RWPE1 (cell line): Measurements from ENCODE around the gene ABHD13.

Experiments
- CTCF ChIA-PET: fragments of 350-600 bp; sonication (Branson Sonifier 250); formaldehyde crosslinking; extraction: SDS; loops from one replicate; lab custom pipeline; 2021; lab: Yijun Ruan, JAX
- POLR2A ChIA-PET: fragments of 400-600 bp; formaldehyde crosslinking; extraction: SDS; loops from one replicate; lab custom pipeline; 2020; ENCODE audit warnings: antibody characterized with exemption; ENCODE audit not compliant: low non-redundant PET; lab: Yijun Ruan, JAX
- DNase-seq: peaks from one replicate; pipeline ENCODE4 v3.0.0; 2012; ENCODE audit warnings: low spot score
- H3K27ac ChIP-seq: fragments of 450-650 bp; 2 replicates; pipeline ENCODE4 v1.5.1; 2017
- TF ChIP-seq, protein P1 (sequence below): fragments of 450-650 bp; conservative IDR thresholded peaks from 2 replicates; pipeline ENCODE4 v1.5.1; 2017; ENCODE audit warnings: low read depth, mild to moderate bottlenecking

Gene ABHD13

DNA sequence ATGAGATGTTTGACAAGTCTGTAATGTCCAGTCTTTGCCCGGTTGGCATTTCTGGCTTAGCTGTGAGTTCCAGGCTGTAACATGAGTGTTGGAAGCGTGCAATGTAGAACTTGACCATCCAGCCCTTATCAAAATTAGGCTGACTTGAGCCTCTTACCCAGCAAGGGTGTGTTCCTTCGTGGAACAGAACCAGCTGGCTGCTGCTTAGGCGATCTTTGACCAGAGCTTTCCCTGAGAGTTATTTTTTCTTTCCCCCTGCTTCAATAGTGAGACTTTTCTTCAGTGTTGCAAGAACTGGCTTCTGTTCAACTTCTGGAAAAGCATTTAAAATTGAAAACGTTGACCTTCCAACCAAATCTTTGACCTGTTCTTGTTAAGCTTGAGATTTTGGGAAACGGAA is 57.9 kb downstream of the ABHD13 start:
- ChIA-PET CTCF (interaction anchor here (0.5 kb wide), 1 partner anchor 1353 kb away, joined by 3 read pairs; no protein-coding TSS in a partner anchor), POLR2A (no interaction called here)
- no peak overlapping the region for H3K27ac ChIP-seq
- TF ChIP-seq, protein P1, sequence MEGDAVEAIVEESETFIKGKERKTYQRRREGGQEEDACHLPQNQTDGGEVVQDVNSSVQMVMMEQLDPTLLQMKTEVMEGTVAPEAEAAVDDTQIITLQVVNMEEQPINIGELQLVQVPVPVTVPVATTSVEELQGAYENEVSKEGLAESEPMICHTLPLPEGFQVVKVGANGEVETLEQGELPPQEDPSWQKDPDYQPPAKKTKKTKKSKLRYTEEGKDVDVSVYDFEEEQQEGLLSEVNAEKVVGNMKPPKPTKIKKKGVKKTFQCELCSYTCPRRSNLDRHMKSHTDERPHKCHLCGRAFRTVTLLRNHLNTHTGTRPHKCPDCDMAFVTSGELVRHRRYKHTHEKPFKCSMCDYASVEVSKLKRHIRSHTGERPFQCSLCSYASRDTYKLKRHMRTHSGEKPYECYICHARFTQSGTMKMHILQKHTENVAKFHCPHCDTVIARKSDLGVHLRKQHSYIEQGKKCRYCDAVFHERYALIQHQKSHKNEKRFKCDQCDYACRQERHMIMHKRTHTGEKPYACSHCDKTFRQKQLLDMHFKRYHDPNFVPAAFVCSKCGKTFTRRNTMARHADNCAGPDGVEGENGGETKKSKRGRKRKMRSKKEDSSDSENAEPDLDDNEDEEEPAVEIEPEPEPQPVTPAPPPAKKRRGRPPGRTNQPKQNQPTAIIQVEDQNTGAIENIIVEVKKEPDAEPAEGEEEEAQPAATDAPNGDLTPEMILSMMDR: no peak
- DNase-seq: no peak

DNA sequence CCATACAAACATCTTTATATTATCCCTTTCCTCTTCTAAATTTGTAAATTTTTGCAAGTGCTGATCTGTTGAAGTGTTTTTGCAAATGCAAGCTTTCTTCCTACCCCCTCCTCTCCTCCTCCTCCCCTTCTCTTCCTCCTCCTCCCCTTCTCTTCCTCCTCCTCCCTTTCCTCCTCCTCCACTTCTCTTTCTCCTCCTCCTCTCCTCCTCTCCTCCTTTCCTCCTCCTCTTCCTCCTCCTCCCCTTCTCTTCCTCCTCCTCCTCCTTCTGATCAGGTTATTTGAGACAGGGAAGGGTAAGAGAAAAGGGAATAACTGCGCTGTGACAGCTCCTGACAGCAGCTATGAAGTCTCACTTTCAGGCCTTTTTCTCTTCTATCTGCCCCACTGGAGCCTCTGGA is 60.3 kb downstream of the ABHD13 start:
- ChIA-PET CTCF (no interaction called here), POLR2A (no interaction called here)

DNA sequence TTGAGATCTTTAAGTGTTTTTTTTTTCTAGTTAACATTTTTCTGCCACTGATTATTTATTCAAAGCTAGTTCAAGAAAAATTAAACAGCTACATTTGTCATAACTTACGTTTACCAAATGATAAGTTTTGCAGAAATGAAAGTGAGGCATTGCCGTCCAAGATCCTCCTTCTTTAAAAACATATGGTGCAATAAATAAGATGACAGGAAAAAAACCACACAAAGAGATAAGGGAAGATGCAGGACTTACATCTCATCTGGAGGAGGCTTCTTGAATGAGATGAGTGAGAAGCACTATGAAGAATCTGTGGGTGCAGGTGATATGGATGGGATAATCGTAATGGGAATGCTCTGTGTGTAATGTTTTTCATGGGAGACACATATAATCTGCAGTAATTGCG is 63.7 kb downstream of the ABHD13 start:
- TF ChIP-seq, protein P1: no peak
- CTCF ChIA-PET: no interaction called here
- H3K27ac ChIP-seq: no peak overlapping the region
- no peak for DNase-seq
- POLR2A ChIA-PET: no interaction called here

More for the DNA sequence above, 60.3 kb downstream of the ABHD13 start:
- TF ChIP-seq, protein P1: no peak
- H3K27ac ChIP-seq: no peak overlapping the region
- DNase-seq: no peak

DNA sequence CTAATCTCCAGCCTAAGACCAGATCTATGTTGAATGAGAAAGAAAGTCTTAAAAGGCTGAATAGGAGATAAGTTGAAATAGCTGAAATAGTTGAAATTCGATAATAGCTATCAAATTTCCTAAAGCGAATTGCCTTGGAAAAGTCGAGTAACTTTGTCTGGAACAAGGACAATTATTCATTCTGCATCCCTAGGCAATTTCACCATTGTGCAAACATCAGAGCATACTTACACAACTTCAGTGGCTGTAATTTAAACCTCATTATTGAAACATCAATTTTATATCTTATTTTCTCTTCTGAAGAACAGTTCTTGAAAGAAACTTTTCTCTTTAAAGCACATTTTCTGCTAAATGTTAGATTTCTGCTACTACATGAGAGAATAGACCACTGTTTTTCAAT is 64.9 kb downstream of the ABHD13 start:
- ChIA-PET POLR2A (no interaction called here), CTCF (no interaction called here)
- TF ChIP-seq, protein P1: no peak
- H3K27ac ChIP-seq: no peak overlapping the region
- DNase-seq: no peak
